ENCODE results near the gene RALA. TPM values are rescaled to one million over a fixed set of nuclear protein-coding genes. Genes with fewer than 3 reads are reported as not detected.

RALA gene
- total and polyA plus RNA-seq, 4 donors: 9.6 to 27.2 (median 19.3) TPM

- intact Hi-C loops (cut with DNase I): loop anchor here in 1 of 2 donors (5.0 kb wide), 2 partner anchors 38 to 112 kb away; no protein-coding TSS in a partner anchor
- no peaks in the 10 kb centered on the region for H3K36me3 ChIP-seq (ENCODE audit: control insufficient read depth in 1 of 2, insufficient read depth in 2 of 2, low read length in 1 of 2)
- H3K4me3 ChIP-seq (ENCODE audit: low read length in 2 of 2): no peak overlapping the region
- DNase-seq: no peak
- H3K27me3 ChIP-seq (ENCODE audit: control insufficient read depth in 1 of 2, insufficient read depth in 2 of 2, low read length in 1 of 2): no peaks in the 10 kb centered on the region
- no peak for ATAC-seq (ENCODE audit: low FRiP score)
- H3K9me3 ChIP-seq (ENCODE audit: control insufficient read depth, low read length): no peaks in the 10 kb centered on the region
- H3K4me1 ChIP-seq (ENCODE audit: control insufficient read depth in 1 of 2, insufficient read depth in 2 of 2, low read length in 2 of 2): peaks cover 0 to 1% of the 10 kb centered on the region in 2 donors
- H3K27ac ChIP-seq (ENCODE audit: low read depth in 1 of 2, low read length in 2 of 2): no peak overlapping the region
Measured at GRCh38 chr7:39620486-39620885, 2.9 kb upstream of the RALA start.

- 63 to 82% methylated on average over 1 of the region's 1 CpG for WGBS, 2 donors
- intact Hi-C loops (cut with DNase I): loop anchor here in 1 of 2 donors (5.0 kb wide), 2 partner anchors 39 to 111 kb away; no protein-coding TSS in a partner anchor
Measured at GRCh38 chr7:39621261-39621660, 2.1 kb upstream of the RALA start.

GRCh38 chr7:39621784-39622411 lies 1.5 kb upstream of the RALA start:
- no peaks in the 10 kb centered on the region for H3K27me3 ChIP-seq (ENCODE audit: control insufficient read depth in 1 of 2, insufficient read depth in 2 of 2, low read length in 1 of 2)
- 87 to 88% methylated on average over 1 of the region's 1 CpG for WGBS, 2 donors
- DNase-seq (no peak), ATAC-seq (ENCODE audit: low FRiP score) (no peak)
- H3K4me1 ChIP-seq (ENCODE audit: control insufficient read depth in 1 of 2, insufficient read depth in 2 of 2, low read length in 2 of 2): peaks cover 0 to 1% of the 10 kb centered on the region in 2 donors
- H3K4me3 ChIP-seq (ENCODE audit: low read length in 2 of 2): no peak overlapping the region
- no peaks in the 10 kb centered on the region for H3K9me3 ChIP-seq (ENCODE audit: control insufficient read depth, low read length)
- no peaks in the 10 kb centered on the region for H3K36me3 ChIP-seq (ENCODE audit: control insufficient read depth in 1 of 2, insufficient read depth in 2 of 2, low read length in 1 of 2)
- no peak overlapping the region for H3K27ac ChIP-seq (ENCODE audit: low read depth in 1 of 2, low read length in 2 of 2)
- intact Hi-C loops (cut with DNase I): loop anchor here in 1 of 2 donors (5.0 kb wide), 2 partner anchors 40 to 110 kb away; no protein-coding TSS in a partner anchor

More at GRCh38 chr7:39621261-39621660, 2.1 kb upstream of the RALA start:
- H3K4me1 ChIP-seq (ENCODE audit: control insufficient read depth in 1 of 2, insufficient read depth in 2 of 2, low read length in 2 of 2): peaks cover 0 to 1% of the 10 kb centered on the region in 2 donors
- H3K36me3 ChIP-seq (ENCODE audit: control insufficient read depth in 1 of 2, insufficient read depth in 2 of 2, low read length in 1 of 2): no peaks in the 10 kb centered on the region
- H3K27me3 ChIP-seq (ENCODE audit: control insufficient read depth in 1 of 2, insufficient read depth in 2 of 2, low read length in 1 of 2): no peaks in the 10 kb centered on the region
- no peaks in the 10 kb centered on the region for H3K9me3 ChIP-seq (ENCODE audit: control insufficient read depth, low read length)
- no peak for ATAC-seq (ENCODE audit: low FRiP score)
- no peak overlapping the region for H3K4me3 ChIP-seq (ENCODE audit: low read length in 2 of 2)
- no peak for DNase-seq
- H3K27ac ChIP-seq (ENCODE audit: low read depth in 1 of 2, low read length in 2 of 2): no peak overlapping the region

GRCh38 chr7:39622609-39623008 lies 763 bp upstream of the RALA start:
- DNase-seq: no peak
- intact Hi-C loops (cut with DNase I): loop anchor here in 1 of 2 donors (5.0 kb wide), 2 partner anchors 40 to 110 kb away; no protein-coding TSS in a partner anchor
- WGBS, 2 donors: 24 to 31% methylated on average over 11 of the region's 11 CpGs
- Histone ChIP-seq H3K36me3 (ENCODE audit: control insufficient read depth in 1 of 2, insufficient read depth in 2 of 2, low read length in 1 of 2) (no peaks in the 10 kb centered on the region), H3K4me1 (ENCODE audit: control insufficient read depth in 1 of 2, insufficient read depth in 2 of 2, low read length in 2 of 2) (peaks cover 0 to 1% of the 10 kb centered on the region in 2 donors), H3K27ac (ENCODE audit: low read depth in 1 of 2, low read length in 2 of 2) (peak overlapping the region in 1 of 2 donors; percentile 61), H3K27me3 (ENCODE audit: control insufficient read depth in 1 of 2, insufficient read depth in 2 of 2, low read length in 1 of 2) (no peaks in the 10 kb centered on the region), H3K4me3 (ENCODE audit: low read length in 2 of 2) (peak overlapping the region; percentile 72 to 93), H3K9me3 (ENCODE audit: control insufficient read depth, low read length) (no peaks in the 10 kb centered on the region)
- ATAC-seq (ENCODE audit: low FRiP score): no peak

GRCh38 chr7:39623732-39624441 lies 515 bp downstream of the RALA start:
- H3K9me3 ChIP-seq (ENCODE audit: control insufficient read depth, low read length): no peaks in the 10 kb centered on the region
- peak in 1 of 2 donors; percentile 61 for DNase-seq
- intact Hi-C loops (cut with DNase I): loop anchor here in 1 of 2 donors (5.0 kb wide), 2 partner anchors 42 to 108 kb away; no protein-coding TSS in a partner anchor

GRCh38 chr7:39624442-39624807 lies 1.1 kb downstream of the RALA start:
- H3K4me1 ChIP-seq (ENCODE audit: control insufficient read depth in 1 of 2, insufficient read depth in 2 of 2, low read length in 2 of 2): peaks cover 0 to 1% of the 10 kb centered on the region in 2 donors
- whole genome bisulfite sequencing, 2 donors: 8 to 9% methylated on average over 7 of the region's 7 CpGs
- peak overlapping the region; percentile 72 to 93 for H3K4me3 ChIP-seq (ENCODE audit: low read length in 2 of 2)
- ATAC-seq (ENCODE audit: low FRiP score) (no peak), DNase-seq (no peak)
- intact Hi-C loops (cut with DNase I): loop anchor here in 1 of 2 donors (5.0 kb wide), 2 partner anchors 42 to 108 kb away; no protein-coding TSS in a partner anchor
- no peaks in the 10 kb centered on the region for H3K27me3 ChIP-seq (ENCODE audit: control insufficient read depth in 1 of 2, insufficient read depth in 2 of 2, low read length in 1 of 2)
- no peaks in the 10 kb centered on the region for H3K9me3 ChIP-seq (ENCODE audit: control insufficient read depth, low read length)
- H3K27ac ChIP-seq (ENCODE audit: low read depth in 1 of 2, low read length in 2 of 2): no peak overlapping the region
- H3K36me3 ChIP-seq (ENCODE audit: control insufficient read depth in 1 of 2, insufficient read depth in 2 of 2, low read length in 1 of 2): no peaks in the 10 kb centered on the region

More at GRCh38 chr7:39623732-39624441, 515 bp downstream of the RALA start:
- no peak overlapping the region for H3K27ac ChIP-seq (ENCODE audit: low read depth in 1 of 2, low read length in 2 of 2)
- H3K4me1 ChIP-seq (ENCODE audit: control insufficient read depth in 1 of 2, insufficient read depth in 2 of 2, low read length in 2 of 2): peaks cover 0 to 1% of the 10 kb centered on the region in 2 donors
- WGBS, 2 donors: 0% methylated on average over 48 to 68 of the region's 68 CpGs
- H3K27me3 ChIP-seq (ENCODE audit: control insufficient read depth in 1 of 2, insufficient read depth in 2 of 2, low read length in 1 of 2): no peaks in the 10 kb centered on the region
- H3K36me3 ChIP-seq (ENCODE audit: control insufficient read depth in 1 of 2, insufficient read depth in 2 of 2, low read length in 1 of 2): no peaks in the 10 kb centered on the region
- peak; percentile 31 for ATAC-seq (ENCODE audit: low FRiP score)
- H3K4me3 ChIP-seq (ENCODE audit: low read length in 2 of 2): peak overlapping the region; percentile 72 to 93

- Histone ChIP-seq H3K27ac (ENCODE audit: low read depth in 1 of 2, low read length in 2 of 2) (no peak overlapping the region), H3K36me3 (ENCODE audit: control insufficient read depth in 1 of 2, insufficient read depth in 2 of 2, low read length in 1 of 2) (no peaks in the 10 kb centered on the region), H3K27me3 (ENCODE audit: control insufficient read depth in 1 of 2, insufficient read depth in 2 of 2, low read length in 1 of 2) (no peaks in the 10 kb centered on the region), H3K4me3 (ENCODE audit: low read length in 2 of 2) (no peak overlapping the region), H3K4me1 (ENCODE audit: control insufficient read depth in 1 of 2, insufficient read depth in 2 of 2, low read length in 2 of 2) (peaks cover 0 to 1% of the 10 kb centered on the region in 2 donors), H3K9me3 (ENCODE audit: control insufficient read depth, low read length) (no peaks in the 10 kb centered on the region)
- no peak for ATAC-seq (ENCODE audit: low FRiP score)
- intact Hi-C loops (cut with DNase I): loop anchor here in 1 of 2 donors (5.0 kb wide), 2 partner anchors 43 to 107 kb away; no protein-coding TSS in a partner anchor
- DNase-seq: no peak
- 17 to 27% methylated on average over 5 of the region's 5 CpGs for WGBS, 2 donors
Measured at GRCh38 chr7:39624935-39625694, 1.7 kb downstream of the RALA start.

GRCh38 chr7:39631736-39632308 lies 8.4 kb downstream of the RALA start:
- 88 to 90% methylated on average over 8 of the region's 8 CpGs for WGBS, 2 donors
- Histone ChIP-seq H3K4me1 (ENCODE audit: control insufficient read depth in 1 of 2, insufficient read depth in 2 of 2, low read length in 2 of 2) (no peaks in the 10 kb centered on the region), H3K27ac (ENCODE audit: low read depth in 1 of 2, low read length in 2 of 2) (no peak overlapping the region), H3K4me3 (ENCODE audit: low read length in 2 of 2) (no peak overlapping the region), H3K9me3 (ENCODE audit: control insufficient read depth, low read length) (no peaks in the 10 kb centered on the region), H3K27me3 (ENCODE audit: control insufficient read depth in 1 of 2, insufficient read depth in 2 of 2, low read length in 1 of 2) (no peaks in the 10 kb centered on the region), H3K36me3 (ENCODE audit: control insufficient read depth in 1 of 2, insufficient read depth in 2 of 2, low read length in 1 of 2) (no peaks in the 10 kb centered on the region)
- intact Hi-C loops (cut with DNase I): no loop called here
- no peak for DNase-seq
- peak; percentile 33 for ATAC-seq (ENCODE audit: low FRiP score)

Data from aorta (tissue), 5 donors.